ENCODE data around the gene SLC6A2.
"Not testable (repeated sequence)": the region's sequence is repeated elsewhere in the genome, so short reads cannot be mapped to it uniquely, and the experiment has no call there.

SLC6A2 gene

DNA sequence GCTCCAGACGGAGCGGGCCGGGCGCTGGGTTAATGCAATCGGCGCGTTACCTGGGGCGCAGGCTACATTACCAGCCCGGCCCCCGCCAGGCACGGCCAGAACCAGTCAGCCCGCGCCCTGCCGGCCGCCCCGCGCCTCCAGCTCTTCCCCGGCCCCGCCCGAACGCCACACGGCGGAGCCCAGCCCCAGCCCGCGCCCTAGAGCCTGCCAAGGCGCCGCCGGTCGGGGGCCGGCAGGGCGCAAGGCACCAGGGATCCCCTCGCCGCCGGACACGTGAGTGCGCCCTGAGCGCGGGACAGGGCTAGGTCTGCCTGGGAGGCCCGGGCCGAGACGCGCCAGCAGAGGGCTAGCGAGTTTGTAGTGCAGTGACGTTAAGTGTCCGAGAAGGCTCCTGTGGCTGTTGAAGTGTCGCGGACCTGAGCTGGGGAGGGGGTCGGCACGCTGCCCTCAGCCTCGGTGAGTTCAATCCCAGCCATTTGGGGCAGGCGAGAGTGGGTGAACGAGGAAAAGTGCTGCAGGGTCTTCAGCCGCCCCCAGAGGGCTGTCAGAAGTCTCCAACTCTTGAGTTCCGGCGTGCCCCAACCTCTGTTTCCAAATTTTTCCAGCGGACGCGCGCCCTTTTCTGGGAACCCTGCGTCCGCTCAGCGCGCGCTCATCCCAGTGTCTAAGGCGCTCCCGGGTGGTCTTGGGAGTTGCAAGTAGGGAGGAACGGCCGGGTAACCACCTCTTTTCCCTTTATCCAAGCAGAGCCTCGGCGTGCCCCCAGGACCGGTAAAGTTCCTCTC is at the start of gene SLC6A2:
SLC6A2 (plus strand) TSS at position 92 of the 785 bp plus-strand sequence. CDS start 707 bp downstream, outside the sequence.
- peak; percentile 66 for DNase-seq (ENCODE audit: low spot score)

GRCh38 chr16:55613613-55614335 is 42.0 kb upstream of the SLC6A2 start:
- DNase-seq (ENCODE audit: low spot score), result no peak

DNA sequence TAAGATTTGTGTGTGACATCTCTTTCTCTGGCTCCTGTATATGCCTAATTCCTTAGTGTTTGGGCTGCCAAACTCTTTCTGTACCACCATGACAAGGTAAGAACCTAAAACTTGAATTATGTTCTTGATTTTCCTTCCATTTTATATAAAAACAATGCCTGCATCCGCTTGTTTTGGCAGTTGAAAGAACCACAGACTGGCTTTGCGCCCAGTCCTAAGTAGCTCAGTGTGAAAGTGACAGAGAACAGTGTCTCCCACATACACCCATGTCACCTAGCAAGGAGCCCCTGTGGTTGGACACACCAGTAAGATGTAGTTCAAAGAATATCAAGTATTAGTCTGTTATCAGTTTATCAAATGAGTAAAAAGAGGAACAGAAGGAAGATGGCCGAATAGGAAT is 40.7 kb upstream of the SLC6A2 start:
- DNase-seq (ENCODE audit: low spot score), result no peak

- DNase-seq (ENCODE audit: low spot score), result not testable (repeated sequence)
Observed at GRCh38 chr16:55615670-55616069, 40.1 kb upstream of the SLC6A2 start.

DNA sequence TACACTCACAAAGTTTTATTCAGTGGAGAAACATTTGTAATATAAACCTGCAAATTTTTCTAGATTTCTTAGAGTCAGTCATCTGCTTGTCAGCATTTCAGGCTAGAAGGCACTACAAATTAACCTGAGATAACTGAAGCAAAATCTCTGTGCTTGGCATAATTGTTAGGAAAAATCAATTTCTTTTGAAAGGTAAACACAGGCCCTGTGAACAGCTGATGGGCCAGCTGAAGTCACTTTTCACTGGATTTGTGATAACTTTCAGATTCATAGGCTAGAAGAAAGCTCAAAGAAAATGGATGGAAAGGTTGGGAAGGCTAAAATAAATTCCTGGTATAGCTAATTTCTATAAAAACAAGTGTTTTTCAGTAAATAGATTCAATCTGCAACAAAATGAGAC is 34.0 kb upstream of the SLC6A2 start:
- no peak for DNase-seq (ENCODE audit: low spot score)

GRCh38 chr16:55622272-55622671 is 33.5 kb upstream of the SLC6A2 start:
- DNase-seq (ENCODE audit: low spot score), result no peak

- no peak for DNase-seq (ENCODE audit: low spot score)
Observed at GRCh38 chr16:55622930-55623561, 32.7 kb upstream of the SLC6A2 start.

- DNase-seq (ENCODE audit: low spot score), result no peak
Observed at GRCh38 chr16:55623640-55624039, 32.1 kb upstream of the SLC6A2 start.

DNA sequence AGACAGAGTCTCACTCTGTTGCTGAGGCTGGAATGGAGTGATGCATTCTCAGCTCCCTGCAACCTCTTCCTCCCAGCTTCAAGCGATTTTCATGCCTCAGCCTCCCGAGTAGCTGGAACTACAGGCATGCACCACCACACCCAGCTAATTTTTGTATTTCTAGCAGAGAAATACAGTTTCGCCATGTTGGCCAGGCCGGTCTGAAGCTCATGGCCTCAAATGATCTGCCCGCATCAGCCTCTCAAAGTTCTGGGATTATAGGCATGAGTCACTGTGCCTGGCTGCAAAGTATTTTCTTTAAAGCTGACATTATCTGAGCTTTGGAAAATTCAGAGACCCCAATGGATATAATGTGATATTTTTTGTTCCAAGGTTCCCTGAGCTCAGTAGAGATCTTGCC is 31.1 kb upstream of the SLC6A2 start:
- no peak for DNase-seq (ENCODE audit: low spot score)

GRCh38 chr16:55625843-55626242 is 29.9 kb upstream of the SLC6A2 start:
- no peak for DNase-seq (ENCODE audit: low spot score)

DNA sequence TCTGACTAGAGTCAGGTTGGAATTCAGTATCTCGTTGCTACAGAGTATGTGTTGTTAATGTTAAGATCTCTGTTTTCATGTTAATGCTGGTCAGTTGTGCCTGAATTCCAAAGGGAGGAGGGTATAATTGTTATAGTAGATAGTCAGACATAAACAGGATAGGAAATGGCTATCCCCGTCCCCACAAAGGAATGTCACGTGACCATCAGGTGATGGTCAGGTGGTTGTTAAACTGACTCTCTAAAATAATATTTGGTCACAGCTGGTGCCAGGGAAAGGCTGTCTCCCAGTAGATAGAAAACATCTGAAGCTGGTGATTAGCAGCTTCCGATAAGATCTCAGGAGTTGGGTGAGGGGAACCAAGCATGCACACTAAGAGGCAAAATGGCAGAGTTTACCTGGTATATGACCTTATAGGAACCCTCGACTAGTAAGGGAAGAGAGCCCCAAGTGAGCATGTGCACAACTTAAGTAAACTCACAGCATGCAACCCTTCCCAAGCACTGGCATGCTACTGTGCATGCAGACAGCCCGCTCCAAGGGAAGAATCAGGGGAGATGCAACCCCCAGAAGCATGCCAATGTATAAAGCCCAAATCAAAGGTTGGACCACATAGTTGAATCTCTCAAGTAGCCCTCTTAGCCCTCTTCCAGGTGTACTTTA is 27.4 kb upstream of the SLC6A2 start:
- no peak for DNase-seq (ENCODE audit: low spot score)

DNA sequence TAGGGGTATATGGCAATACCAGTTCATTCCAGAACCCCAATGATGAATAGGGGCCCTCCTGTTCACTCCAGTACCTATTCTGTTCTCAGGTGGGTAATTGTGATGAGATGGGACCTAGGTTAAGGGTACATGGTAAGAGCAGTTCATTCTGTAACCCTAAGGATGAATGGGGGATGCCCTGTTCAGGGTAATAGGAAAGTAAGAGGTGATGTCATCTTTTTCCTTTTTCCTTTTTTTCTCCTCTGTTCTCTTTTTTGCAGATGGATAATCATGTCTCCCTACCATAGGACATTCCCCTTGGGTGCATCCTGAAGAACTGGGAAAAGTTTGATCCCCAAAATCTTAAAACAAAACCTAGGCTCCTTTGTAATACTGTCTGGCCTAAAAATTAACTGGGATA is 25.0 kb upstream of the SLC6A2 start:
- no peak for DNase-seq (ENCODE audit: low spot score)

DNA sequence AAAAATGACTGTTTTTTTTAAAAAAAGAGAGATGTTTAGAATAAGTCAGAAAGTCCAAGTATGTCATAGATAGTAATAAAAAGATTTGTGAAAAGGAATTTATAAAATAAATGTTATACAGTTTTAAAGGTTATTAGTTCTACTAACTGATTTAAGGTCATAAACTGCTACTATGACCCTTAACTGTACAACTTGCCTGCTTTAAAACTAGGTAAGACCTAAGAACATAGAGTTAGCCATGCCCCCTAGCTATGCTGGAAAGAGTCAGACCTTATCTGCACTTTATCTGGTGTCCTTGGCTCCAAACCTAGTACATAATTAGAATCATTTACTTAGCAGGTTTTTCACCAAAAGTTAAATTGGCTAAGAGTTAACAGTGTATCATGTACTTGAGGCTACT is 23.5 kb upstream of the SLC6A2 start:
- no peak for DNase-seq (ENCODE audit: low spot score)

DNA sequence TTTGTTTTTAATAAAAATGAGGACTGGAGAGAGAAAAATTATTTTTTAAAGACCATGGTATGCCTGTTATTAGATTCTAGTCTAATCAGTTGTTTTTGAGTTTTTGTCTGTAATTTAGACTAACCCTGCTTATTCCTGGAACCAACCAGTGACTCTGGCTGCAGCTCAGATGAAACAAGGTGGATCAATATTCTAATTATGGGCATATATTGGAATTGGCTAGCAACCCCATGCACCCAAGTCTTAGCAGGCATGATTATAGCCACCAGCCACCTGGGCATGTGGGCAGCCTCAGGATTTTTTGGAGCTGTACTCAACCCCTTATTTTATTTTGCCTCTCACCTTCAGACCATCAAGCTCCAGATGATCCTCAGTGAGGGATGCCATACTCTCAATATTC is 21.6 kb upstream of the SLC6A2 start:
- no peak for DNase-seq (ENCODE audit: low spot score)

DNA sequence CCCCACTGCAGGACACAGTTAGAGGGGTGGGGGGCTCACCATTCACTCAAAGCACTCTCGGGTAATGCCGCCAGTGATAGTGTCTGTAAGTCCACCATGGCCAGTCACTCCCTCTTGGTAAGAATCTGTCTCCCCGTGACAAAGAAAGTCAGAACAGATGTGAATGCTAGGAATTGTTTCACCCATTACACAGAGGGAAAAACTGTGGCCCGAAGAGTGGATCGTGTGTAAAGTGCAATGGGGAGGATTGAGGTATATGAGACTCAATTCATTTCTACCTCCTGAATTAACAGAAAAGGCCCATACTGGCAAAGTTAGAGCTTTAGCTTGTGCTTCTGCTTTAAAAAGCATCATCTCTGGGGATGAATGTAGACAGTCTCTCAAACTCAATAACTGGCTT is 17.5 kb upstream of the SLC6A2 start:
- DNase-seq (ENCODE audit: low spot score), result no peak

- DNase-seq (ENCODE audit: low spot score), result peak; percentile 52
Observed at GRCh38 chr16:55640701-55641327, 15.0 kb upstream of the SLC6A2 start.

GRCh38 chr16:55641430-55642056 is 14.2 kb upstream of the SLC6A2 start:
- DNase-seq (ENCODE audit: low spot score), result peak; percentile 28

- peak; percentile 37 for DNase-seq (ENCODE audit: low spot score)
Observed at GRCh38 chr16:55642611-55643010, 13.2 kb upstream of the SLC6A2 start.

- DNase-seq (ENCODE audit: low spot score), result peak; percentile 40
Observed at GRCh38 chr16:55643161-55643970, 12.4 kb upstream of the SLC6A2 start.

GRCh38 chr16:55645986-55646385 is 9.8 kb upstream of the SLC6A2 start:
- peak; percentile 37 for DNase-seq (ENCODE audit: low spot score)

- DNase-seq (ENCODE audit: low spot score), result no peak
Observed at GRCh38 chr16:55647343-55647742, 8.4 kb upstream of the SLC6A2 start.
